ENCODE results near the gene WASHC4.

The WASHC4 gene

DNA sequence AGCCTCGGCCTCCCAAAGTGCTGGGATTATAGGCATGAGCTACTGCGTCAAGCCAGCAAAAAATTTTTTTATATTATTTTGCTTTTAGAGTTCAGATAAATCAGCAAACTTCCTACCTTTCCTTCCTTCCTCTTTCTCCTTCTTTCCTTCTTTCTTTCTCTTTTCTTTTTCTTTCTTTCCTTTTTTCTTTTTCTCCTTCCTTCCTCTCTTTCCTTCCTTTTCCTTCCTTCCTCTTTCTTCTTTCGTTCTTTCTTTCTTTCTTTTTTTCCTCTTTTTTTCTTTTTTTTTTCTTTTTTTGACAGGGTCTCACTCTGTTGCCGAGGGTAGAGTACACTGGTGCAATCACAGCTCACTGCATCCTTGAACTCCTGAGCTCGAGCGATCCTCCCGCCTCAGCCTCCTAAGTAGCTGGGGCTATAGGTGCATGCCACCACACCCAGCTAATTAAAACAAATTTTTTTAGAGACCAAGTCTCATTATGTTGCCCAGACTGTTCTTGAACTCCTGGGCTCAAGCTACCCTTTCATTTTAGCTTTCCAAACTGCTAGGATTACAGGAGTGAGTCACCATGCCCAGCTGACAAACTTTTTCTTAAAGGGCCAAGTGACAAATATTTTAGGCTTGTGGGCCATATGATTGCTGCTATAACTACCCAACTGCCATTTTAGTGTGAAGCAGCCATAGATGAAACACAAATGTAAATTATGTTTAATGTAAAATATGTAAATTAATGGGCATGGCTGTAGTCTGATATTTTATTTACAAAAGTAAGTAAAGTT is 7.1 kb upstream of the WASHC4 start:
- no CpG with 5 or more reads among the region's 7 CpGs for WGBS (ENCODE audit: extremely low coverage, insufficient coverage, low lambda C conversion rate)

DNA sequence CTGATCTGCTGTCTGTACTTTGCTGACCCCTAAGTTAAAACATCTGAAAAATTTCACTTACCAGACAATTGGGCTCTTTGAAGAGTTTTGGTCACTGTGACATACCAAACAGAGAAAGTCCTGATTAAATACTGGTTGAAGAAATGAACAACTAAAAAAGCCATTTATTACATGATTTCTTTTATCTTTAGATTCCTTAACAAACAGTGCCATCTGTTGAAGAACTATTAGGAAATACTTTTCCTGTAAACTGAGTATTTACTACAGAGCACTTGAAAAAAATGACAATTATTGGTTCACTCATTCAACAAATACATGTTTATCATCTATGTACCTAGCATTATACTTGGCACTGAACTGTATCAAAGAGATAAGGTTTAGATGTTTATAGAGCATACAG is 6.5 kb upstream of the WASHC4 start:
- no peak overlapping the region for H3K4me3 ChIP-seq (ENCODE audit: low read length)
- no peak overlapping the region for H4K5ac ChIP-seq (ENCODE audit: low read length)
- no peak overlapping the region for H3K27ac ChIP-seq (ENCODE audit: low read depth, low read length)
- DNase-seq = no peak
- no peak overlapping the region for H3K4ac ChIP-seq (ENCODE audit: low read depth, low read length)
- no peak overlapping the region for H2AK5ac ChIP-seq (ENCODE audit: low read length)
- no peak overlapping the region for H4K8ac ChIP-seq (ENCODE audit: low read depth, low read length)
- H3K56ac ChIP-seq (ENCODE audit: low read length) = no peak overlapping the region
- H3K79me1 ChIP-seq (ENCODE audit: low read length) = no peaks in the 10 kb centered on the region
- no peaks in the 10 kb centered on the region for H3K79me2 ChIP-seq (ENCODE audit: control insufficient read depth, insufficient read depth, low read length)
- no peak overlapping the region for H3K18ac ChIP-seq (ENCODE audit: low read length)
- no peak overlapping the region for H3K9ac ChIP-seq (ENCODE audit: low read length)
- no peak overlapping the region for H3K23ac ChIP-seq (ENCODE audit: low read length)
- no peak overlapping the region for H2BK5ac ChIP-seq (ENCODE audit: low read length)
- no peak overlapping the region for H2BK120ac ChIP-seq (ENCODE audit: low read depth, low read length)
- H3K4me1 ChIP-seq (ENCODE audit: control insufficient read depth, low read depth, low read length) = no peaks in the 10 kb centered on the region
- no peak overlapping the region for H3K4me2 ChIP-seq (ENCODE audit: low read length)
- no peaks in the 10 kb centered on the region for H3K36me3 ChIP-seq (ENCODE audit: control insufficient read depth, insufficient read depth, low read length)
- H2BK15ac ChIP-seq (replicated peaks; ENCODE audit: low read depth) = no peak overlapping the region
- no peaks in the 10 kb centered on the region for H3K27me3 ChIP-seq (ENCODE audit: insufficient read depth, low read length, poor library complexity)

More for the DNA sequence above, 7.1 kb upstream of the WASHC4 start:
- no peak overlapping the region for H3K4ac ChIP-seq (ENCODE audit: low read depth, low read length)
- H4K5ac ChIP-seq (ENCODE audit: low read length) = no peak overlapping the region
- H4K8ac ChIP-seq (ENCODE audit: low read depth, low read length) = no peak overlapping the region
- no peak overlapping the region for H3K27ac ChIP-seq (ENCODE audit: low read depth, low read length)
- H3K79me2 ChIP-seq (ENCODE audit: control insufficient read depth, insufficient read depth, low read length) = no peaks in the 10 kb centered on the region
- H3K4me1 ChIP-seq (ENCODE audit: control insufficient read depth, low read depth, low read length) = no peaks in the 10 kb centered on the region
- no peak overlapping the region for H2BK15ac ChIP-seq (replicated peaks; ENCODE audit: low read depth)
- H3K9ac ChIP-seq (ENCODE audit: low read length) = no peak overlapping the region
- H3K4me2 ChIP-seq (ENCODE audit: low read length) = no peak overlapping the region
- DNase-seq = peak; percentile 42
- no peak overlapping the region for H2BK120ac ChIP-seq (ENCODE audit: low read depth, low read length)
- no peaks in the 10 kb centered on the region for H3K79me1 ChIP-seq (ENCODE audit: low read length)
- H2AK5ac ChIP-seq (ENCODE audit: low read length) = no peak overlapping the region
- H2BK5ac ChIP-seq (ENCODE audit: low read length) = no peak overlapping the region
- no peak overlapping the region for H3K56ac ChIP-seq (ENCODE audit: low read length)
- no peak overlapping the region for H3K23ac ChIP-seq (ENCODE audit: low read length)
- no peak overlapping the region for H3K18ac ChIP-seq (ENCODE audit: low read length)
- no peaks in the 10 kb centered on the region for H3K36me3 ChIP-seq (ENCODE audit: control insufficient read depth, insufficient read depth, low read length)
- no peak overlapping the region for H3K4me3 ChIP-seq (ENCODE audit: low read length)
- no peaks in the 10 kb centered on the region for H3K27me3 ChIP-seq (ENCODE audit: insufficient read depth, low read length, poor library complexity)

DNA sequence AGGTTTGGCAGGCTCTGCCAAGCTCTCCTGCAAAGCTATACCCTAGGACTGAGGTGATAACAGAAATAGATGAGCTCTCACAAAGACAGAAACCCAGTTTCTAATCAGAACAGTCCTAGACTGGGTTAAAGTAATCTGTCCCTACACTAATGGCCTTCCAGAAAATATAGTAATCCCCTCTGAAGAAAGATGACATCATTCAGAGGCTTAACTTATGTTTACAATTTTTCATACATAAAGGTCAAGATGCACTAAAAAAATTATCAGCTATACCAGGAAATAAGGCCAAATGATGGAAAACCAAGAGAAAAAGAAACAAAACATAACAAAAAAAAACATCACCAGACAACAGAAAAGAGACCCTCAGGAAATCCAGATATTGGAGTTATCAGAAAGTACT is 4.9 kb upstream of the WASHC4 start:
- no peak overlapping the region for H2BK15ac ChIP-seq (replicated peaks; ENCODE audit: low read depth)
- H3K56ac ChIP-seq (ENCODE audit: low read length) = no peak overlapping the region
- no peak overlapping the region for H3K4ac ChIP-seq (ENCODE audit: low read depth, low read length)
- no peak overlapping the region for H2BK120ac ChIP-seq (ENCODE audit: low read depth, low read length)
- no peak overlapping the region for H3K18ac ChIP-seq (ENCODE audit: low read length)
- no peak overlapping the region for H4K8ac ChIP-seq (ENCODE audit: low read depth, low read length)
- H3K4me2 ChIP-seq (ENCODE audit: low read length) = no peak overlapping the region
- no peak overlapping the region for H3K23ac ChIP-seq (ENCODE audit: low read length)
- no peak overlapping the region for H3K9ac ChIP-seq (ENCODE audit: low read length)
- H2AK5ac ChIP-seq (ENCODE audit: low read length) = no peak overlapping the region
- H3K79me1 ChIP-seq (ENCODE audit: low read length) = no peaks in the 10 kb centered on the region
- DNase-seq = no peak
- H3K27ac ChIP-seq (ENCODE audit: low read depth, low read length) = no peak overlapping the region
- H3K4me3 ChIP-seq (ENCODE audit: low read length) = no peak overlapping the region
- H3K36me3 ChIP-seq (ENCODE audit: control insufficient read depth, insufficient read depth, low read length) = no peaks in the 10 kb centered on the region
- H2BK5ac ChIP-seq (ENCODE audit: low read length) = no peak overlapping the region
- H4K5ac ChIP-seq (ENCODE audit: low read length) = no peak overlapping the region
- H3K79me2 ChIP-seq (ENCODE audit: control insufficient read depth, insufficient read depth, low read length) = no peaks in the 10 kb centered on the region
- no peaks in the 10 kb centered on the region for H3K27me3 ChIP-seq (ENCODE audit: insufficient read depth, low read length, poor library complexity)
- no peaks in the 10 kb centered on the region for H3K4me1 ChIP-seq (ENCODE audit: control insufficient read depth, low read depth, low read length)

DNA sequence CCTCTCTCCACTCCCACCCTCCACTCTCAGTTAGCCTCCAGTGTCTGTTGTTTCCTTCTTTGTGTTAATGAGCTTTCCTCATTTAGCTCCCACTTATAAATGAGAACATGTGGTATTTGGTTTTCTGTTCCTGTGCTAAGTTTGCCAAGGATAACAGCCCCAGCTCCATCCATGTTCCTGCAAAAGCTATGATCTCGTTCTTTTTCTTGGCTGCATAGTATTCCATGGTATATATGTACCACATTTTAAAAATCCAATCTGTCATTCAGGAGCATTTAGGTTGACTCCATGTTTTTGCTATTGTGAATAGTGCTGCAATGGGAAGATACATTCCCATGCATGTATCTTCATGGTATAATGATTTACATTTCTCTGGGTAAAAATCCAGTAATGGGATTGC is 2.8 kb upstream of the WASHC4 start:
- no peak overlapping the region for H4K5ac ChIP-seq (ENCODE audit: low read length)

DNA sequence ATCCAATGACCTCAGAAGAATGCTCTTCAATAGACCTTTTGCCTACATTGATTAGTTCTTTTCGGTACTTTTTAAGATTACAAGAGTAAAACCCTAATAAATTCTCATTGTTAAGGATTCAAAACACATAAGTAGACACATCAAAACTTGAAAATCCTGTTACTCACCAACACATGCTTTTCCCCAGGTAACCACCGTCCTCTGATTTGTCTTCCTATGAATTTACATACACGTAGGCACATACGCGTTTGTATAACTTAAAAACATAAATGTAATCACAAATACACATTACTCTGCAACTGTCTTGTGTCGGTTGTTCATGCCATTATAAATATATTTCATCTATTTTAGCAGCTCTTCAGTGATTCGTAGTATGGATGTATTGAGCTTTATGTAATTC is 910 bp upstream of the WASHC4 start:
- Histone ChIP-seq H3K56ac (ENCODE audit: low read length) (no peak overlapping the region), H2BK5ac (ENCODE audit: low read length) (no peak overlapping the region), H4K8ac (ENCODE audit: low read depth, low read length) (no peak overlapping the region), H3K4me1 (ENCODE audit: control insufficient read depth, low read depth, low read length) (peaks cover 3% of the 10 kb centered on the region), H2BK120ac (ENCODE audit: low read depth, low read length) (no peak overlapping the region), H4K5ac (ENCODE audit: low read length) (no peak overlapping the region), H3K79me2 (ENCODE audit: control insufficient read depth, insufficient read depth, low read length) (peaks cover 17% of the 10 kb centered on the region), H3K23ac (ENCODE audit: low read length) (no peak overlapping the region), H3K4me2 (ENCODE audit: low read length) (no peak overlapping the region), H3K27me3 (ENCODE audit: insufficient read depth, low read length, poor library complexity) (no peaks in the 10 kb centered on the region), H2BK15ac (replicated peaks; ENCODE audit: low read depth) (no peak overlapping the region), H3K27ac (ENCODE audit: low read depth, low read length) (no peak overlapping the region), H3K79me1 (ENCODE audit: low read length) (no peaks in the 10 kb centered on the region), H3K4me3 (ENCODE audit: low read length) (no peak overlapping the region), H3K9ac (ENCODE audit: low read length) (no peak overlapping the region), H3K4ac (ENCODE audit: low read depth, low read length) (no peak overlapping the region), H2AK5ac (ENCODE audit: low read length) (no peak overlapping the region), H3K18ac (ENCODE audit: low read length) (no peak overlapping the region), H3K36me3 (ENCODE audit: control insufficient read depth, insufficient read depth, low read length) (no peaks in the 10 kb centered on the region)
- no CpG with 5 or more reads among the region's 7 CpGs for WGBS (ENCODE audit: extremely low coverage, insufficient coverage, low lambda C conversion rate)
- no peak for DNase-seq

More for the DNA sequence above, 2.8 kb upstream of the WASHC4 start:
- H2BK120ac ChIP-seq (ENCODE audit: low read depth, low read length) = no peak overlapping the region
- DNase-seq = no peak
- no peak overlapping the region for H3K4me2 ChIP-seq (ENCODE audit: low read length)
- no peaks in the 10 kb centered on the region for H3K36me3 ChIP-seq (ENCODE audit: control insufficient read depth, insufficient read depth, low read length)
- H2BK5ac ChIP-seq (ENCODE audit: low read length) = no peak overlapping the region
- no peak overlapping the region for H3K23ac ChIP-seq (ENCODE audit: low read length)
- no peak overlapping the region for H3K9ac ChIP-seq (ENCODE audit: low read length)
- H2AK5ac ChIP-seq (ENCODE audit: low read length) = no peak overlapping the region
- H2BK15ac ChIP-seq (replicated peaks; ENCODE audit: low read depth) = no peak overlapping the region
- H3K18ac ChIP-seq (ENCODE audit: low read length) = no peak overlapping the region
- H3K79me1 ChIP-seq (ENCODE audit: low read length) = no peaks in the 10 kb centered on the region
- no peak overlapping the region for H3K4ac ChIP-seq (ENCODE audit: low read depth, low read length)
- no peak overlapping the region for H4K8ac ChIP-seq (ENCODE audit: low read depth, low read length)
- no CpG with 5 or more reads among the region's 1 CpG for WGBS (ENCODE audit: extremely low coverage, insufficient coverage, low lambda C conversion rate)
- peaks cover 15% of the 10 kb centered on the region for H3K79me2 ChIP-seq (ENCODE audit: control insufficient read depth, insufficient read depth, low read length)
- H3K4me3 ChIP-seq (ENCODE audit: low read length) = no peak overlapping the region
- peaks cover 2% of the 10 kb centered on the region for H3K4me1 ChIP-seq (ENCODE audit: control insufficient read depth, low read depth, low read length)
- H3K27me3 ChIP-seq (ENCODE audit: insufficient read depth, low read length, poor library complexity) = no peaks in the 10 kb centered on the region
- H3K56ac ChIP-seq (ENCODE audit: low read length) = no peak overlapping the region
- H3K27ac ChIP-seq (ENCODE audit: low read depth, low read length) = no peak overlapping the region

GRCh38 chr12:105107171-105107493 is 399 bp upstream of the WASHC4 start:
- Histone ChIP-seq H3K36me3 (ENCODE audit: control insufficient read depth, insufficient read depth, low read length) (no peaks in the 10 kb centered on the region), H2BK5ac (ENCODE audit: low read length) (no peak overlapping the region), H2BK120ac (ENCODE audit: low read depth, low read length) (no peak overlapping the region), H3K4me3 (ENCODE audit: low read length) (peak overlapping the region; percentile 30), H3K4ac (ENCODE audit: low read depth, low read length) (peak overlapping the region; percentile 57), H3K9ac (ENCODE audit: low read length) (peak overlapping the region; percentile 59), H3K23ac (ENCODE audit: low read length) (no peak overlapping the region), H3K4me2 (ENCODE audit: low read length) (peak overlapping the region; percentile 53), H3K79me2 (ENCODE audit: control insufficient read depth, insufficient read depth, low read length) (peaks cover 19% of the 10 kb centered on the region), H4K8ac (ENCODE audit: low read depth, low read length) (no peak overlapping the region), H3K79me1 (ENCODE audit: low read length) (peaks cover 2% of the 10 kb centered on the region), H3K56ac (ENCODE audit: low read length) (peak overlapping the region; percentile 82), H3K27ac (ENCODE audit: low read depth, low read length) (no peak overlapping the region), H2AK5ac (ENCODE audit: low read length) (no peak overlapping the region), H3K27me3 (ENCODE audit: insufficient read depth, low read length, poor library complexity) (no peaks in the 10 kb centered on the region), H3K18ac (ENCODE audit: low read length) (peak overlapping the region; percentile 97), H4K5ac (ENCODE audit: low read length) (no peak overlapping the region), H3K4me1 (ENCODE audit: control insufficient read depth, low read depth, low read length) (peaks cover 3% of the 10 kb centered on the region), H2BK15ac (replicated peaks; ENCODE audit: low read depth) (no peak overlapping the region)
- no CpG with 5 or more reads among the region's 15 CpGs for WGBS (ENCODE audit: extremely low coverage, insufficient coverage, low lambda C conversion rate)
- no peak for DNase-seq

All from mesendoderm (in vitro differentiated cells).